CD8-positive, alpha-beta memory T cell (primary cell): Measurements from ENCODE around the gene ARL4A. TPM values are rescaled to one million over a fixed set of nuclear protein-coding genes. Genes with fewer than 3 reads are reported as not detected.
"Not testable (repeated sequence)": the region's sequence is repeated elsewhere in the genome, so short reads cannot be mapped to it uniquely, and the experiment has no call there.

Source experiments
- CTCF ChIA-PET: fragments of 350-600 bp; sonication (Branson Sonifier 250); formaldehyde crosslinking; loops from one replicate; lab custom pipeline; 2021; ENCODE audit warnings: antibody characterized with exemption; lab: Charles Lee
- POLR2A ChIA-PET: fragments of 350-600 bp; sonication (Branson Sonifier 250); formaldehyde crosslinking; loops from one replicate; lab custom pipeline; 2021; ENCODE audit warnings: antibody characterized with exemption; lab: Charles Lee
- DNase-seq, 5 donors: peaks; one replicate each; pipeline versions ENCODE4 v3.0.0 to v3.0.0-alpha.2; 2020 to 2022; ENCODE audit warnings: mixed read lengths in 1 of 5
- H3K27ac ChIP-seq: one replicate; pipeline ENCODE4 v1.7.0; 2013; ENCODE audit warnings: low read depth, mild to moderate bottlenecking, low read length, moderate library complexity
- H3K27me3 ChIP-seq: 2 replicates; pipeline ENCODE4 v1.7.0; 2013; ENCODE audit warnings: low read length, mild to moderate bottlenecking; ENCODE audit not compliant: insufficient read depth, poor library complexity, severe bottlenecking
- H3K36me3 ChIP-seq: 2 replicates; pipeline ENCODE4 v1.7.0; 2013; ENCODE audit warnings: mild to moderate bottlenecking, low read length, moderate library complexity; ENCODE audit not compliant: insufficient read depth
- H3K4me1 ChIP-seq: 2 replicates; pipeline ENCODE4 v1.7.0; 2013; ENCODE audit warnings: mild to moderate bottlenecking, low read length, moderate library complexity; ENCODE audit not compliant: insufficient read depth
- H3K4me3 ChIP-seq: 2 replicates; pipeline ENCODE4 v1.7.0; 2013; ENCODE audit warnings: mild to moderate bottlenecking, low read length
- H3K9me3 ChIP-seq: 2 replicates; pipeline ENCODE4 v1.7.0; 2013; ENCODE audit warnings: mild to moderate bottlenecking, low read length
- H3K27ac Mint-ChIP-seq, 8 donors: one replicate each; pipeline ENCODE4 v1.8.0; 2020 to 2021; ENCODE audit warnings: mixed read lengths in 8 of 8, mild to moderate bottlenecking in 6 of 8, inconsistent platforms in 3 of 8, moderate library complexity in 3 of 8
- H3K27me3 Mint-ChIP-seq, 2 donors: one replicate each; pipeline ENCODE4 v1.8.0; 2020 to 2021; ENCODE audit warnings: mixed read lengths in 2 of 2, mild to moderate bottlenecking in 1 of 2, moderate library complexity in 1 of 2
- H3K36me3 Mint-ChIP-seq, 3 donors: one replicate each; pipeline ENCODE4 v1.8.0; 2020 to 2021; ENCODE audit warnings: mixed read lengths in 3 of 3, inconsistent platforms in 1 of 3, mild to moderate bottlenecking in 1 of 3
- H3K4me1 Mint-ChIP-seq, 3 donors: one replicate each; pipeline ENCODE4 v1.8.0; 2020 to 2021; ENCODE audit warnings: mixed read lengths in 3 of 3, inconsistent platforms in 1 of 3, mild to moderate bottlenecking in 1 of 3
- H3K4me3 Mint-ChIP-seq, 7 donors: one replicate each; pipeline ENCODE4 v1.8.0; 2020 to 2021; ENCODE audit warnings: mixed read lengths in 7 of 7, mild to moderate bottlenecking in 6 of 7, moderate library complexity in 4 of 7, inconsistent platforms in 2 of 7
- H3K9me3 Mint-ChIP-seq, 5 donors: one replicate each; pipeline ENCODE4 v1.8.0; 2020 to 2022; ENCODE audit warnings: mixed read lengths in 5 of 5, mild to moderate bottlenecking in 3 of 5, moderate library complexity in 2 of 5, inconsistent platforms in 1 of 5
- polyA plus RNA-seq: library from polyadenylated mRNA; unstranded; fragments of 300-500 nt; fragmentation: Illumina TruSeq; gene quantifications from one replicate; pipeline ENCODE4 v1.2.3, GENCODE V29; 2021
- total RNA-seq, 2 experiments: library from RNA; stranded (reverse); gene quantifications; one replicate each; pipeline ENCODE4 v1.2.3, GENCODE V29; 2021

ARL4A gene
- total and polyA plus RNA-seq, 3 experiments from 2014 or later, result 10.6 to 50.3 (median 11.6) TPM

GRCh38 chr7:12643001-12643643, 44.3 kb upstream of the ARL4A start:
- Mint-ChIP-seq H3K9me3 (no peaks in the 10 kb centered on the region), H3K36me3 (no peaks in the 10 kb centered on the region), H3K27me3 (no peaks in the 10 kb centered on the region), H3K4me1 (peaks cover 3 to 6% (median 6%) of the 10 kb centered on the region in 3 donors), H3K27ac (no peak overlapping the region), H3K4me3 (no peak overlapping the region)
- ChIA-PET POLR2A (no interaction called here), CTCF (interaction anchor here (0.8 kb wide), 1 partner anchor 617 kb away, joined by 3 read pairs; no protein-coding TSS in a partner anchor)
- Histone ChIP-seq H3K4me3 (no peak overlapping the region), H3K36me3 (no peaks in the 10 kb centered on the region), H3K27ac (no peak overlapping the region), H3K4me1 (no peaks in the 10 kb centered on the region), H3K27me3 (no peaks in the 10 kb centered on the region), H3K9me3 (no peaks in the 10 kb centered on the region)
- DNase-seq, result no peak

GRCh38 chr7:12643644-12644043, 43.8 kb upstream of the ARL4A start:
- no peak overlapping the region for H3K27ac ChIP-seq
- no peaks in the 10 kb centered on the region for H3K27me3 Mint-ChIP-seq
- H3K9me3 Mint-ChIP-seq, result no peaks in the 10 kb centered on the region
- DNase-seq, result no peak
- H3K27me3 ChIP-seq, result no peaks in the 10 kb centered on the region
- POLR2A ChIA-PET, result no interaction called here
- H3K4me3 ChIP-seq, result no peak overlapping the region
- no peaks in the 10 kb centered on the region for H3K36me3 ChIP-seq
- no peak overlapping the region for H3K4me3 Mint-ChIP-seq
- no peaks in the 10 kb centered on the region for H3K36me3 Mint-ChIP-seq
- no peaks in the 10 kb centered on the region for H3K4me1 ChIP-seq
- peaks cover 0 to 3% (median 2%) of the 10 kb centered on the region in 3 donors for H3K4me1 Mint-ChIP-seq
- CTCF ChIA-PET, result interaction anchor here (0.8 kb wide), 1 partner anchor 616 kb away, joined by 3 read pairs; no protein-coding TSS in a partner anchor
- H3K27ac Mint-ChIP-seq, result no peak overlapping the region
- H3K9me3 ChIP-seq, result no peaks in the 10 kb centered on the region

GRCh38 chr7:12645212-12645611, 42.2 kb upstream of the ARL4A start:
- not testable (repeated sequence) for H3K27ac ChIP-seq, H3K36me3 ChIP-seq, H3K9me3 Mint-ChIP-seq, H3K27ac Mint-ChIP-seq, H3K4me3 ChIP-seq, H3K27me3 Mint-ChIP-seq, DNase-seq, H3K4me1 Mint-ChIP-seq, H3K9me3 ChIP-seq, H3K4me1 ChIP-seq, H3K27me3 ChIP-seq, H3K36me3 Mint-ChIP-seq, H3K4me3 Mint-ChIP-seq
- ChIA-PET CTCF (interaction anchor here (1.1 kb wide), 1 partner anchor 42 kb away, joined by 5 read pairs; the partner anchor contains the start of gene ARL4A), POLR2A (interaction anchor here (0.6 kb wide), 1 partner anchor 16 kb away, joined by 3 read pairs; no protein-coding TSS in a partner anchor)

GRCh38 chr7:12646139-12646538, 41.3 kb upstream of the ARL4A start:
- Mint-ChIP-seq H3K4me3 (no peak overlapping the region), H3K9me3 (no peaks in the 10 kb centered on the region), H3K4me1 (no peaks in the 10 kb centered on the region), H3K27ac (no peak overlapping the region), H3K27me3 (no peaks in the 10 kb centered on the region), H3K36me3 (no peaks in the 10 kb centered on the region)
- ChIA-PET CTCF (interaction anchor here (1.1 kb wide), 1 partner anchor 41 kb away, joined by 5 read pairs; the partner anchor contains the start of gene ARL4A), POLR2A (no interaction called here)
- DNase-seq, result no peak
- Histone ChIP-seq H3K36me3 (no peaks in the 10 kb centered on the region), H3K9me3 (no peaks in the 10 kb centered on the region), H3K4me1 (no peaks in the 10 kb centered on the region), H3K4me3 (no peak overlapping the region), H3K27ac (no peak overlapping the region), H3K27me3 (no peaks in the 10 kb centered on the region)

- no peak for DNase-seq
- H3K9me3 Mint-ChIP-seq, result no peaks in the 10 kb centered on the region
- POLR2A ChIA-PET, result no interaction called here
- no peaks in the 10 kb centered on the region for H3K36me3 Mint-ChIP-seq
- CTCF ChIA-PET, result no interaction called here
- no peaks in the 10 kb centered on the region for H3K4me1 Mint-ChIP-seq
- no peak overlapping the region for H3K27ac ChIP-seq
- no peak overlapping the region for H3K27ac Mint-ChIP-seq
- H3K27me3 Mint-ChIP-seq, result no peaks in the 10 kb centered on the region
- H3K4me3 ChIP-seq, result no peak overlapping the region
- H3K9me3 ChIP-seq, result no peaks in the 10 kb centered on the region
- H3K27me3 ChIP-seq, result no peaks in the 10 kb centered on the region
- no peak overlapping the region for H3K4me3 Mint-ChIP-seq
- H3K4me1 ChIP-seq, result no peaks in the 10 kb centered on the region
- no peaks in the 10 kb centered on the region for H3K36me3 ChIP-seq
Measured at GRCh38 chr7:12647364-12648219, 39.8 kb upstream of the ARL4A start.

GRCh38 chr7:12648704-12649261, 38.6 kb upstream of the ARL4A start:
- CTCF ChIA-PET, result no interaction called here
- Mint-ChIP-seq H3K27me3 (no peaks in the 10 kb centered on the region), H3K36me3 (no peaks in the 10 kb centered on the region)

GRCh38 chr7:12649348-12649747, 38.1 kb upstream of the ARL4A start:
- H3K27me3 ChIP-seq, result no peaks in the 10 kb centered on the region
- Mint-ChIP-seq H3K36me3 (no peaks in the 10 kb centered on the region), H3K9me3 (no peaks in the 10 kb centered on the region), H3K27me3 (no peaks in the 10 kb centered on the region), H3K4me3 (no peak overlapping the region), H3K27ac (no peak overlapping the region), H3K4me1 (no peaks in the 10 kb centered on the region)
- ChIA-PET CTCF (no interaction called here), POLR2A (no interaction called here)
- no peaks in the 10 kb centered on the region for H3K9me3 ChIP-seq
- H3K36me3 ChIP-seq, result no peaks in the 10 kb centered on the region
- H3K27ac ChIP-seq, result no peak overlapping the region
- no peaks in the 10 kb centered on the region for H3K4me1 ChIP-seq
- no peak for DNase-seq
- no peak overlapping the region for H3K4me3 ChIP-seq

More at GRCh38 chr7:12648704-12649261, 38.6 kb upstream of the ARL4A start:
- no peaks in the 10 kb centered on the region for H3K4me1 ChIP-seq
- DNase-seq, result no peak
- H3K27ac ChIP-seq, result no peak overlapping the region
- POLR2A ChIA-PET, result no interaction called here
- no peak overlapping the region for H3K4me3 ChIP-seq
- Mint-ChIP-seq H3K27ac (no peak overlapping the region), H3K4me3 (no peak overlapping the region), H3K4me1 (no peaks in the 10 kb centered on the region), H3K9me3 (no peaks in the 10 kb centered on the region)
- H3K27me3 ChIP-seq, result no peaks in the 10 kb centered on the region
- no peaks in the 10 kb centered on the region for H3K9me3 ChIP-seq
- H3K36me3 ChIP-seq, result no peaks in the 10 kb centered on the region

- H3K9me3 Mint-ChIP-seq, result no peaks in the 10 kb centered on the region
- Histone ChIP-seq H3K27me3 (no peaks in the 10 kb centered on the region), H3K4me3 (no peak overlapping the region), H3K27ac (no peak overlapping the region), H3K36me3 (no peaks in the 10 kb centered on the region), H3K9me3 (no peaks in the 10 kb centered on the region), H3K4me1 (no peaks in the 10 kb centered on the region)
- H3K4me3 Mint-ChIP-seq, result no peak overlapping the region
- no peak for DNase-seq
- H3K36me3 Mint-ChIP-seq, result no peaks in the 10 kb centered on the region
- H3K27me3 Mint-ChIP-seq, result no peaks in the 10 kb centered on the region
- ChIA-PET CTCF (no interaction called here), POLR2A (no interaction called here)
- no peak overlapping the region for H3K27ac Mint-ChIP-seq
- no peaks in the 10 kb centered on the region for H3K4me1 Mint-ChIP-seq
Measured at GRCh38 chr7:12650080-12650479, 37.4 kb upstream of the ARL4A start.
